IMR-90 (cell line): ENCODE data around the gene IKBKE. TPM values are rescaled to one million over a fixed set of nuclear protein-coding genes. Genes with fewer than 3 reads are reported as not detected.

ENCODE experiments used
- polyA plus RNA-seq, 3 experiments: library from polyadenylated mRNA; depleted of rRNA; stranded (reverse); fragments of >200 nt; gene quantifications; 2 replicates each; pipeline ENCODE4 v1.2.3, GENCODE V29; 2012; ENCODE audit warnings: low replicate concordance in 1 of 3
- total RNA-seq: library from RNA; depleted of rRNA; stranded (reverse); fragments of >200 nt; gene quantifications from 2 replicates; pipeline ENCODE4 v1.2.3, GENCODE V29; 2012
- TF ChIP-seq, protein P1 (sequence below): fragments of 150-350 bp; IDR thresholded peaks from 2 replicates; pipeline ENCODE4 v1.6.1; 2016; ENCODE audit warnings: low read depth, mild to moderate bottlenecking, low read length, moderate library complexity, borderline replicate concordance
- TF ChIP-seq, protein P2 (sequence below): fragments of 150-350 bp; IDR thresholded peaks from 2 replicates; pipeline ENCODE4 v1.6.1; 2017; ENCODE audit warnings: mild to moderate bottlenecking, antibody characterized with exemption, low read length, low read depth

IKBKE gene
- total and polyA plus RNA-seq, 2 of the 4 experiments (the other 2 are of a cell fraction): 20.3 to 24.0 TPM

DNA sequence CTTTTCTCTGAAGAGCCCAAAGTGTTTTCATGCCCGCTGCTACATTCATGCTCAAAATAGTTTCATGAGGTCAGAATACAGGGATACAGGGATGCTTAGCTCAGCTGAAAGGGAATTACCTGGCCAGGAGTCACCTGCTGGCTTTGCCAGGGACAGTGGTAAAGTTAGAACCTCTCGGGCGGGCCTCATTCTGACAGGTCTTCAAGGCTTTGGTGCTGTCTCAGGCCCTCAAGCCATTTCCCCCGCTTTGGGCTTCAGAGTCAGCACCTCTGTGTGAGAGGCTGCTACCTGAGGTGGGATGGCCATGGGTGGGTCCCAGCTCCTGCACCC lies 42.5 kb downstream of the IKBKE start (continued):
- TF ChIP-seq, protein P1, sequence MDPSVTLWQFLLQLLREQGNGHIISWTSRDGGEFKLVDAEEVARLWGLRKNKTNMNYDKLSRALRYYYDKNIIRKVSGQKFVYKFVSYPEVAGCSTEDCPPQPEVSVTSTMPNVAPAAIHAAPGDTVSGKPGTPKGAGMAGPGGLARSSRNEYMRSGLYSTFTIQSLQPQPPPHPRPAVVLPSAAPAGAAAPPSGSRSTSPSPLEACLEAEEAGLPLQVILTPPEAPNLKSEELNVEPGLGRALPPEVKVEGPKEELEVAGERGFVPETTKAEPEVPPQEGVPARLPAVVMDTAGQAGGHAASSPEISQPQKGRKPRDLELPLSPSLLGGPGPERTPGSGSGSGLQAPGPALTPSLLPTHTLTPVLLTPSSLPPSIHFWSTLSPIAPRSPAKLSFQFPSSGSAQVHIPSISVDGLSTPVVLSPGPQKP: no peak
- TF ChIP-seq, protein P2, sequence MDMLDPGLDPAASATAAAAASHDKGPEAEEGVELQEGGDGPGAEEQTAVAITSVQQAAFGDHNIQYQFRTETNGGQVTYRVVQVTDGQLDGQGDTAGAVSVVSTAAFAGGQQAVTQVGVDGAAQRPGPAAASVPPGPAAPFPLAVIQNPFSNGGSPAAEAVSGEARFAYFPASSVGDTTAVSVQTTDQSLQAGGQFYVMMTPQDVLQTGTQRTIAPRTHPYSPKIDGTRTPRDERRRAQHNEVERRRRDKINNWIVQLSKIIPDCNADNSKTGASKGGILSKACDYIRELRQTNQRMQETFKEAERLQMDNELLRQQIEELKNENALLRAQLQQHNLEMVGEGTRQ: no peak
